GF-D8 (cell line): Measurements from ENCODE around the gene PIP4K2B.
"Not testable (repeated sequence)": the region's sequence is repeated elsewhere in the genome, so short reads cannot be mapped to it uniquely, and the experiment has no call there.

Experiments used
- DNase-seq: peaks from one replicate; lab custom pipeline; 2025; lab: John Stamatoyannopoulos, UW

Gene PIP4K2B

DNA sequence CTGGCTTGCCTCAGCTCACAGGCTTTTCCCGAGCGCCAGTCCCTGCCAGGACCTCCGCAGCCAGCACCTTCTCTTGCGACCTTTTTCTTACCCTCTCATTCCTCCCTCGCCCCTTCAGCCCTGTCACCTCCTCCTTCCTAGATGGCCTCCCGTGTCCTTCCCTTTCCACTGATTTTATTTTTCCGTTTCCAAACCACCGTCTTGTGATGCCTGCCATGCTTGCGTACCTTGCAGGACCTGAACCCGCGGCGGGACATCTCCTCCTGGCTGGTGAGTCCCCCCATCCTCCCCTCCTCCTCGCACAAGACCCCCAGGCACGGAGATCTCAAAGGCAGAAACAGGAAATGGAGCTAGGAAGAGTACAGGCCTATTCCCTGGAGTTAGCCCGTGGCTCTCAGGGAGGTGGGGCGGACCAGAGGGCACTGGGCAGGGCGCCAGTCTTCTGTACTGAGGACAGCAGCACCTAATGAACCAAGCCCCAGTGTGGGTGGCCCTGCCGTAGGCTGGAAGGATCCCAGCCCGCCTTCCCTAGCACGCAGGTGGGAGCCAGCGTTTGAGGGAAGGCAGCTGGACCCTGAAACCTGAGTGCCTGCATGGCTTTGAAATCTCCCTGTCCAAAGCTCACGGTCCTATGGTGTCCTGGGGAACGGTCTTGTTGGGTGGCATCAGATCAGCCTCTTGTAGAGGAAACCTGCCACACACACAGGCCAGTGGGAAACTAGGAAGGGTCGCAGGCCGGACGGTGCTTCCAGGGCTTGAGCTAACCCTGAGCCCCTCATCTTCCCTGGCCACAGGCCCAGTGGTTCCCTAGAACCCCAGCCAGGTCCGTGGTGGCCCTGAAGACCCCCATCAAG is 68.6 kb downstream of the PIP4K2B start:
- DNase-seq: peak; percentile 23

DNA sequence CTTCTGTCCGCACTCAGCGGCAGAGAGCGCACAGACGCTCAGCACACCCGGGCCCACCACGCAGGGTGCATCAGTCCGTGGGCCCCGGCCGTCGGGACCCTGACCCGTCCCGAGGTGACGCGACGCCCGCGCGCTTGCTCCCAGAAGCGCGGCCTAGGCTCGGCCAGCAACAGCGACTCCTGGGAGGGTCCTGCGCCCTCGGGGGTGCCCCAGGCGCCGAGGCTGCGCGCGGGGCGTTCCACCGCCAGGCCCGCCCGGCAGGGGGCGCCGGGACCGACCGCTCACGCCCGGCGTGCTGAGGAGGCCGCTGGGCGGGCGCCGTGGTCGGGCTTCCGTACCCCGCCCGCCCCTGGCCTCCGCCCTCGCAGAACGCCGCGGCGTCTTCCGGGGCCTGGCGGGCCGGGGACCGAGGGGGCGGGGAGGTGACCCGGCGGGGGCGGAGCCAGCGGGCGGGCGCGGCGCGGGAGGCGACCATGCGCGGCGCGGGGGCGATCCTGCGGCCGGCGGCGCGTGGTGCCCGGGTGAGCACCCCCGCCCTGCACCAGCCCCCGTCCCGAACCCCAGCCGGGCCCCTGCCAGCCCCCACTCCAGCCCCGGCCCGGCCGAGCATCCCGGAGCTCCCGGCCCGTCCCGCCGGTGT is 69.3 kb downstream of the PIP4K2B start, which contains the start of gene CISD3:
Gene CISD3, plus strand, starts transcription at position 456 of the 640 bp plus-strand sequence. Its CDS starts 18 bp downstream, at position 474.
- peak; percentile 63 for DNase-seq

- no peak for DNase-seq
These were observed 69.9 kb downstream of the PIP4K2B start for GRCh38 chr17:38729368-38729885.

GRCh38 chr17:38728290-38728831 is 71.0 kb downstream of the PIP4K2B start:
- peak; percentile 57 for DNase-seq

GRCh38 chr17:38727736-38728135 is 71.6 kb downstream of the PIP4K2B start:
- DNase-seq: no peak

- DNase-seq: not testable (repeated sequence)
These were observed 73.2 kb downstream of the PIP4K2B start for GRCh38 chr17:38726145-38726544.

GRCh38 chr17:38725066-38725465 is 74.3 kb downstream of the PIP4K2B start:
- no peak for DNase-seq

GRCh38 chr17:38724337-38724988 is 74.9 kb downstream of the PIP4K2B start:
- DNase-seq: no peak

DNA sequence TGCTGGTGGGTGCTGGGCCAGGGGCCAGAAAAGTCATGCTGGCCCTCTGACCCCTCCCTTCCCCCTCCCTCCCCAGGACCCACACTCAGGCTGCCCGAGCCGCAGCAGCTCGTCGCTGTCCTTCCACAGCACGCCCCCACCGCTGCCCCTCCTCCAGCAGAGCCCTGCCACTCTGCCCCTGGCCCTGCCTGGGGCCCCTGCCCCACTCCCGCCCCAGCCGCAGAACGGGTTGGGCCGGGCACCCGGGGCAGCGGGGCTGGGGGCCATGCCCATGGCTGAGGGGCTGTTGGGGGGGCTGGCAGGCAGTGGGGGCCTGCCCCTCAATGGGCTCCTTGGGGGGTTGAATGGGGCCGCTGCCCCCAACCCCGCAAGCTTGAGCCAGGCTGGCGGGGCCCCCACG is 77.6 kb downstream of the PIP4K2B start:
- DNase-seq: no peak

DNA sequence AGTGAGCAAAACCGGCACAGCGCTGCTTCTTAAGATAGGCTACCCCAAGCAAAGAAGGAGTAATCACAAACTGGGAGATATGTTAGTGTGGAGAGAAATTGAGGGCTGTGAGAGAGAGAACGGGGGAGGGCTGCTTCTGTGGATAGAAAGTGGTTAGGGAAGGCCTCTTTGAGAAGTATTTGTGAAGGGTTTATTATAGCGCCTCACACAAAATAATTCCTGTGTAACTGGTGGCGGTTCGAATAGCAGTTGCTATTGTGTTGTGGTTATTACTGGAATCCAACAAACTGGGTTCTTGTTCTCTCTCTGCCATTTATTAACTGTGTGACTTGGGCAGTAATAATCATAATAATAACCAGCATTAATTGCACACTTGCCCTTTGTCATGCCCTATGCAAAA is 78.4 kb downstream of the PIP4K2B start:
- DNase-seq: no peak

DNA sequence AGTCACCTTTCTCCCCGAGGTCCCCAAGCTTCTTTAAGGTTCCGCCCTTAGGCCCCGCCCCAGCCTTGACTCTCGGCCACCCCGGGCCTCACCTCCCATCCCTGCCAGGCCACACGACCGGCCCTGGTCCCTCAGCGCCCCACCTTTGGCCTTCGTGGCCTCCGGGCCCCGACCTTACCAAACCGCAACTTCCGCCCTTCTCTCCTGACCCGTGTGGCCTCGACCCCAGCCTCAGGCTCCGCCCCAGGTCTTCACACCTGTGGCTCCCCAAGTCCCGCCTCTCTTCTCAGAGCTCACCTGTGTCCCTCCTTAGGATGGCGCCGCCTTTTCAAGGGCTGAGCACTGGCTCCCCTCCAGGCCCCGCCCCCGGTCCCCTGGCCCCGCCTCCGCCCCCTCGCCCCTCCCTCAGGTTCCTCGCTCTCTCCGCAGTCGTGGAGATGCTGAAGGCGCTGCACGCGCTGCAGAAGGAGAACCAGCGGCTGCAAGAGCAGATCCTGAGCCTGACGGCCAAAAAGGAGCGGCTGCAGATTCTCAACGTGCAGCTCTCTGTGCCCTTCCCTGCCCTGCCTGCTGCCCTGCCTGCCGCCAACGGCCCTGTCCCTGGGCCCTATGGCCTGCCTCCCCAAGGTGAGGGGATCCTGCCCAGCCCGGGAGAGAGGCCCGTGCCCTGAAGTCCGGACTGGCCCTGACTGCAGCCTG is 79.3 kb downstream of the PIP4K2B start:
- no peak for DNase-seq

DNA sequence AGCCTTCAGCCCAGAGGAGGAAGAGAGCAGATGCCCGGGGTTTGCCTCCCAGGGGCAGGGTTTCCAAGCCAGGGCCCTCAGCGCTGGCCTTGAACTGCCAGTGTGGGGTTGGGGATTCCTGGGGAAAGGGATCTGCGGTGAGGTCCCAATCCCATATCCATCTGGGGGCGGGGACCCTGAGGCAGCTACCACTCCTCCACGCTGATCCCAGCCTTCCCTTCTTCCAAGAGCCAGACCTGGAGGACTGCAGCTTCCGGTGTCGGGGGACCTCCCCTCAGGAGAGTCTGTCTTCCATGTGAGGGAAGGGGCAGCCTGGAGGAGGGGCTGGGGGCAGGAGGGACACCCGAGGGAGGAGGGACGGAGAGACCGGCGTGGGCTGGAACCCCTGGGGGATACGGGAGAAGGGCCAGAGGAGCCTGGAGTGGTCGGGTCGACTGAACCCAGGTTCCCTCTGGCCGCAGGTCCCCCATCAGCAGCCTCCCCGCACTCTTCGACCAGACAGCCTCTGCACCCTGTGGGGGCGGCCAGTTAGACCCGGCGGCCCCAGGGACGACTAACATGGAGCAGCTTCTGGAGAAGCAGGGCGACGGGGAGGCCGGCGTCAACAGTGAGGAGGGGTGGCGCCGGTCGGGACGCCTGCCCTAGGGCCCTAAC is 79.9 kb downstream of the PIP4K2B start:
- no peak for DNase-seq

GRCh38 chr17:38717139-38717745 is 82.1 kb downstream of the PIP4K2B start:
- DNase-seq: no peak

DNA sequence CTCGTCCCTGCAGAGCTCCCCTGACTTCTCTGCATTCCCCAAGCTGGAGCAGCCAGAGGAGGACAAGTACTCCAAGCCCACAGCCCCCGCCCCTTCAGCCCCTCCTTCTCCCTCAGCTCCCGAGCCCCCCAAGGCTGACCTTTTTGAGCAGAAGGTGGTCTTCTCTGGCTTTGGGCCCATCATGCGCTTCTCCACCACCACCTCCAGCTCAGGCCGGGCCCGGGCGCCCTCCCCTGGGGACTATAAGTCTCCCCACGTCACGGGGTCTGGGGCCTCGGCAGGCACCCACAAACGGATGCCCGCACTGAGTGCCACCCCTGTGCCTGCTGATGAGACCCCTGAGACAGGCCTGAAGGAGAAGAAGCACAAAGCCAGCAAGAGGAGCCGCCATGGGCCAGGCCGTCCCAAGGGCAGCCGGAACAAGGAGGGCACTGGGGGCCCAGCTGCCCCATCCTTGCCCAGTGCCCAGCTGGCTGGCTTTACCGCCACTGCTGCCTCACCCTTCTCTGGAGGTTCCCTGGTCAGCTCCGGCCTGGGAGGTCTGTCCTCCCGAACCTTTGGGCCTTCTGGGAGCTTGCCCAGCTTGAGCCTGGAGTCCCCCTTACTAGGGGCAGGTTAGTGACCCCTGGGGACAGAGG is 82.9 kb downstream of the PIP4K2B start:
- no peak for DNase-seq
